ENCODE results near the gene ELL2. TPM values are rescaled to one million over a fixed set of nuclear protein-coding genes. Genes with fewer than 3 reads are reported as not detected.

ELL2 gene
- total RNA-seq, 1 donor from 2014 or later: 118 TPM

- Histone ChIP-seq H3K27me3 (ENCODE audit: insufficient read depth, low read length) (no peaks in the 10 kb centered on the region), H3K79me2 (ENCODE audit: insufficient read depth, low read length) (no peaks in the 10 kb centered on the region), H3K4me2 (ENCODE audit: low read length) (no peak overlapping the region), H3K9ac (ENCODE audit: low read length) (no peak overlapping the region), H4K20me1 (ENCODE audit: insufficient read depth, low read length) (no peaks in the 10 kb centered on the region), H3K9me3 (ENCODE audit: insufficient read depth, low read depth, low read length) (no peaks in the 10 kb centered on the region), H3K36me3 (ENCODE audit: insufficient read depth, low read length) (peaks cover 28% of the 10 kb centered on the region), H3K4me3 (ENCODE audit: insufficient read depth, low read depth, low read length) (no peak overlapping the region), H3K4me1 (ENCODE audit: insufficient read depth, low read length) (no peaks in the 10 kb centered on the region), H3K27ac (ENCODE audit: low read depth, low read length) (no peak overlapping the region), H2AFZ (ENCODE audit: low read depth, low read length) (no peak overlapping the region)
- no peak overlapping the region for H3K4me3 Mint-ChIP-seq (ENCODE audit: unreplicated experiment)
- no peak overlapping the region for H3K27ac Mint-ChIP-seq (ENCODE audit: unreplicated experiment)
- no peaks in the 10 kb centered on the region for H3K27me3 Mint-ChIP-seq (ENCODE audit: low read depth, unreplicated experiment)
- no peak for FAIRE-seq
- H3K4me1 Mint-ChIP-seq (ENCODE audit: low read depth, unreplicated experiment): peaks cover 8% of the 10 kb centered on the region
- no peaks in the 10 kb centered on the region for H3K9me3 Mint-ChIP-seq (ENCODE audit: unreplicated experiment)
- no peak for TF ChIP-seq EZH2 (IDR thresholded peaks at IDR 0.05; ENCODE audit: insufficient read depth, low read length)
- TF ChIP-seq CTCF (IDR thresholded peaks at IDR 0.05; ENCODE audit: insufficient read depth, low read depth, low read length): no peak
- no peak for DNase-seq (ENCODE audit: low read depth)
- peaks cover 20% of the 10 kb centered on the region for H3K36me3 Mint-ChIP-seq (ENCODE audit: low read depth, unreplicated experiment)
These were observed 75.2 kb downstream of the ELL2 start for GRCh38 chr5:95886340-95887044.

GRCh38 chr5:95884511-95884910 is 77.1 kb downstream of the ELL2 start:
- Mint-ChIP-seq H3K27me3 (ENCODE audit: low read depth, unreplicated experiment) (no peaks in the 10 kb centered on the region), H3K4me1 (ENCODE audit: low read depth, unreplicated experiment) (peaks cover 8% of the 10 kb centered on the region), H3K36me3 (ENCODE audit: low read depth, unreplicated experiment) (peaks cover 20% of the 10 kb centered on the region), H3K4me3 (ENCODE audit: unreplicated experiment) (no peak overlapping the region), H3K27ac (ENCODE audit: unreplicated experiment) (no peak overlapping the region), H3K9me3 (ENCODE audit: unreplicated experiment) (no peaks in the 10 kb centered on the region)
- H4K20me1 ChIP-seq (ENCODE audit: insufficient read depth, low read length): no peaks in the 10 kb centered on the region
- H3K27me3 ChIP-seq (ENCODE audit: insufficient read depth, low read length): no peaks in the 10 kb centered on the region
- H3K4me2 ChIP-seq (ENCODE audit: low read length): no peak overlapping the region
- H2AFZ ChIP-seq (ENCODE audit: low read depth, low read length): no peak overlapping the region
- no peaks in the 10 kb centered on the region for H3K9me3 ChIP-seq (ENCODE audit: insufficient read depth, low read depth, low read length)
- H3K4me3 ChIP-seq (ENCODE audit: insufficient read depth, low read depth, low read length): no peak overlapping the region
- peaks cover 14% of the 10 kb centered on the region for H3K36me3 ChIP-seq (ENCODE audit: insufficient read depth, low read length)
- H3K4me1 ChIP-seq (ENCODE audit: insufficient read depth, low read length): no peaks in the 10 kb centered on the region
- H3K9ac ChIP-seq (ENCODE audit: low read length): no peak overlapping the region
- H3K27ac ChIP-seq (ENCODE audit: low read depth, low read length): no peak overlapping the region
- no peak for TF ChIP-seq EZH2 (IDR thresholded peaks at IDR 0.05; ENCODE audit: insufficient read depth, low read length)
- no peak for TF ChIP-seq CTCF (IDR thresholded peaks at IDR 0.05; ENCODE audit: insufficient read depth, low read depth, low read length)
- no peaks in the 10 kb centered on the region for H3K79me2 ChIP-seq (ENCODE audit: insufficient read depth, low read length)
- FAIRE-seq (no peak), DNase-seq (ENCODE audit: low read depth) (no peak)

DNA sequence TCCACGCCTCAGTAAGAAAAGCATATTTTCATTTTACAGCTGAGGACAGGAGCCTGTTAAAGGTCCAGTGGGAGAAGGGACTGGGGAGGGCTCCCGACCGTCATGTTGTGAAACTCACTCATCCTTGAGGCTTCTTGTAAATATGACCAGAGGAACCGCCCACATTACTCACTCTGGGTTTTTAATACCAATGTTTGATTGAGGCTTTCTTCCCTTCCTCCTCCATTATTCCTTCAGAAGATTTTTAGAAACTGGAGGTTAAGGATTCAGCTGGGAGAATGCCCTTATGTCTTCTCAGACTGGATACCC is 77.7 kb downstream of the ELL2 start:
- TF ChIP-seq EZH2 (IDR thresholded peaks at IDR 0.05; ENCODE audit: insufficient read depth, low read length): no peak
- TF ChIP-seq CTCF (IDR thresholded peaks at IDR 0.05; ENCODE audit: insufficient read depth, low read depth, low read length): no peak
- no peak for FAIRE-seq
- Mint-ChIP-seq H3K9me3 (ENCODE audit: unreplicated experiment) (no peaks in the 10 kb centered on the region), H3K4me3 (ENCODE audit: unreplicated experiment) (no peak overlapping the region), H3K27ac (ENCODE audit: unreplicated experiment) (no peak overlapping the region), H3K36me3 (ENCODE audit: low read depth, unreplicated experiment) (peaks cover 18% of the 10 kb centered on the region), H3K27me3 (ENCODE audit: low read depth, unreplicated experiment) (no peaks in the 10 kb centered on the region), H3K4me1 (ENCODE audit: low read depth, unreplicated experiment) (peaks cover 8% of the 10 kb centered on the region)
- Histone ChIP-seq H3K79me2 (ENCODE audit: insufficient read depth, low read length) (no peaks in the 10 kb centered on the region), H3K36me3 (ENCODE audit: insufficient read depth, low read length) (peaks cover 14% of the 10 kb centered on the region), H3K27me3 (ENCODE audit: insufficient read depth, low read length) (no peaks in the 10 kb centered on the region), H3K4me3 (ENCODE audit: insufficient read depth, low read depth, low read length) (no peak overlapping the region), H3K9ac (ENCODE audit: low read length) (no peak overlapping the region), H4K20me1 (ENCODE audit: insufficient read depth, low read length) (no peaks in the 10 kb centered on the region), H3K9me3 (ENCODE audit: insufficient read depth, low read depth, low read length) (no peaks in the 10 kb centered on the region), H2AFZ (ENCODE audit: low read depth, low read length) (no peak overlapping the region), H3K27ac (ENCODE audit: low read depth, low read length) (no peak overlapping the region), H3K4me1 (ENCODE audit: insufficient read depth, low read length) (no peaks in the 10 kb centered on the region), H3K4me2 (ENCODE audit: low read length) (no peak overlapping the region)
- no peak for DNase-seq (ENCODE audit: low read depth)

Measured in astrocyte (in vitro differentiated cells and primary cell).